NB4 (cell line): Measurements from ENCODE around the gene GALK2.

ENCODE experiments used
- MAX ChIP-seq: IDR thresholded peaks from 2 replicates; pipeline ENCODE4 v1.6.1; 2011; ENCODE audit warnings: low read depth, low read length
- TF ChIP-seq, protein P1 (sequence below): IDR thresholded peaks from one replicate; pipeline ENCODE4 v1.5.1; 2012; ENCODE audit warnings: low read depth, low read length

- TF ChIP-seq MAX, result no peak
- TF ChIP-seq, protein P1, sequence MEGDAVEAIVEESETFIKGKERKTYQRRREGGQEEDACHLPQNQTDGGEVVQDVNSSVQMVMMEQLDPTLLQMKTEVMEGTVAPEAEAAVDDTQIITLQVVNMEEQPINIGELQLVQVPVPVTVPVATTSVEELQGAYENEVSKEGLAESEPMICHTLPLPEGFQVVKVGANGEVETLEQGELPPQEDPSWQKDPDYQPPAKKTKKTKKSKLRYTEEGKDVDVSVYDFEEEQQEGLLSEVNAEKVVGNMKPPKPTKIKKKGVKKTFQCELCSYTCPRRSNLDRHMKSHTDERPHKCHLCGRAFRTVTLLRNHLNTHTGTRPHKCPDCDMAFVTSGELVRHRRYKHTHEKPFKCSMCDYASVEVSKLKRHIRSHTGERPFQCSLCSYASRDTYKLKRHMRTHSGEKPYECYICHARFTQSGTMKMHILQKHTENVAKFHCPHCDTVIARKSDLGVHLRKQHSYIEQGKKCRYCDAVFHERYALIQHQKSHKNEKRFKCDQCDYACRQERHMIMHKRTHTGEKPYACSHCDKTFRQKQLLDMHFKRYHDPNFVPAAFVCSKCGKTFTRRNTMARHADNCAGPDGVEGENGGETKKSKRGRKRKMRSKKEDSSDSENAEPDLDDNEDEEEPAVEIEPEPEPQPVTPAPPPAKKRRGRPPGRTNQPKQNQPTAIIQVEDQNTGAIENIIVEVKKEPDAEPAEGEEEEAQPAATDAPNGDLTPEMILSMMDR, result no peak
Observed at GRCh38 chr15:49199666-49200065, 29.6 kb downstream of the GALK2 start.
